Hematopoietic multipotent progenitor cell treated with erythropoietin and hydrocortisone succinate and interleukin-3 and kit ligand, for 4 days (in vitro differentiated cells): ENCODE results near the gene TIMM10.
A peak's percentile ranks its signal among the peaks of the same experiment; 100 is the strongest.

Experiments used
- DNase-seq: peaks from one replicate; pipeline ENCODE4 v3.0.0-alpha.2; 2015

The TIMM10 gene

GRCh38 chr11:57501953-57502352, 28.6 kb downstream of the TIMM10 start:
- DNase-seq, result no peak

GRCh38 chr11:57500926-57501325, 29.6 kb downstream of the TIMM10 start:
- DNase-seq, result no peak

- DNase-seq, result no peak
Observed at GRCh38 chr11:57500515-57500914, 30.0 kb downstream of the TIMM10 start.

GRCh38 chr11:57499983-57500461, 30.5 kb downstream of the TIMM10 start:
- no peak for DNase-seq

- peak; percentile 94 for DNase-seq
Observed at GRCh38 chr11:57499413-57499982, 31.1 kb downstream of the TIMM10 start.

- no peak for DNase-seq
Observed at GRCh38 chr11:57498540-57498939, 32.0 kb downstream of the TIMM10 start.

- DNase-seq, result no peak
Observed at GRCh38 chr11:57497303-57498247, 33.0 kb downstream of the TIMM10 start.

GRCh38 chr11:57496109-57496820, 34.3 kb downstream of the TIMM10 start:
- no peak for DNase-seq

- peak; percentile 61 for DNase-seq
Observed at GRCh38 chr11:57493507-57494503, 36.7 kb downstream of the TIMM10 start.

GRCh38 chr11:57491371-57492061, 39.0 kb downstream of the TIMM10 start:
- peak; percentile 86 for DNase-seq

GRCh38 chr11:57490456-57491248, 39.9 kb downstream of the TIMM10 start:
- DNase-seq, result no peak

GRCh38 chr11:57487920-57488659, 42.5 kb downstream of the TIMM10 start:
- no peak for DNase-seq

GRCh38 chr11:57487021-57487778, 43.4 kb downstream of the TIMM10 start:
- no peak for DNase-seq

- DNase-seq, result peak; percentile 78
Observed at GRCh38 chr11:57485217-57485990, 45.1 kb downstream of the TIMM10 start.

GRCh38 chr11:57484141-57484710, 46.3 kb downstream of the TIMM10 start:
- peak; percentile 90 for DNase-seq

- no peak for DNase-seq
Observed at GRCh38 chr11:57483562-57483918, 47.0 kb downstream of the TIMM10 start.

- peak; percentile 85 for DNase-seq
Observed at GRCh38 chr11:57482782-57483561, 47.6 kb downstream of the TIMM10 start.
